ENCODE data around the gene HPSE2.

DNA sequence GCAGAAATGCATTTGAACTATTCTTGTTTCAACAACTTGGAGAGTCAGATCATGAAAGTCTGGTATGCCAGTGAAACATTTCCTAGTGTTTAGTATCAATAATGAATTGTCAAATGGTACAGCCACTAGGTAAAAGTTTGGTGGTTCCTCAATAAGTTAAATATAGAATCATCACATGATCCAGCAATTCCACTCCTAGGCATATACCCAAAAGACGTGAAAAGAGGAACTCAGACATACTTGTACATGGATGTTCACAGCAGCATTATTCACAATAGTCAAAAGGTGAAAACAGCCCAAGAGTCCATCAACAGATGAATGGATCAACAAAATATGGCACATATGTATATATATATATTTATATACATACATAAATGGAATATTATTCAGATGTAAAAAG lies 721.9 kb downstream of the HPSE2 start:
- TF ChIP-seq POLR2AphosphoS5 (IDR thresholded peaks at IDR 0.05): no peak
- TF ChIP-seq, protein P1, sequence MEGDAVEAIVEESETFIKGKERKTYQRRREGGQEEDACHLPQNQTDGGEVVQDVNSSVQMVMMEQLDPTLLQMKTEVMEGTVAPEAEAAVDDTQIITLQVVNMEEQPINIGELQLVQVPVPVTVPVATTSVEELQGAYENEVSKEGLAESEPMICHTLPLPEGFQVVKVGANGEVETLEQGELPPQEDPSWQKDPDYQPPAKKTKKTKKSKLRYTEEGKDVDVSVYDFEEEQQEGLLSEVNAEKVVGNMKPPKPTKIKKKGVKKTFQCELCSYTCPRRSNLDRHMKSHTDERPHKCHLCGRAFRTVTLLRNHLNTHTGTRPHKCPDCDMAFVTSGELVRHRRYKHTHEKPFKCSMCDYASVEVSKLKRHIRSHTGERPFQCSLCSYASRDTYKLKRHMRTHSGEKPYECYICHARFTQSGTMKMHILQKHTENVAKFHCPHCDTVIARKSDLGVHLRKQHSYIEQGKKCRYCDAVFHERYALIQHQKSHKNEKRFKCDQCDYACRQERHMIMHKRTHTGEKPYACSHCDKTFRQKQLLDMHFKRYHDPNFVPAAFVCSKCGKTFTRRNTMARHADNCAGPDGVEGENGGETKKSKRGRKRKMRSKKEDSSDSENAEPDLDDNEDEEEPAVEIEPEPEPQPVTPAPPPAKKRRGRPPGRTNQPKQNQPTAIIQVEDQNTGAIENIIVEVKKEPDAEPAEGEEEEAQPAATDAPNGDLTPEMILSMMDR (IDR thresholded peaks at IDR 0.05): no peak
